K562 (cell line): ENCODE measurements around the gene PKDREJ. TPM values are rescaled to one million over a fixed set of nuclear protein-coding genes. Genes with fewer than 3 reads are reported as not detected.

Source experiments
- ELF1 ChIP-seq: fragments of 200-800 bp; sonication (Bioruptor generic); IDR thresholded peaks from 2 replicates; pipeline ENCODE4 v1.6.1; 2016; ENCODE audit warnings: missing genetic modification characterization, missing compliant biosample characterization
- HCFC1 ChIP-seq: IDR thresholded peaks from 2 replicates; pipeline ENCODE4 v1.6.1; 2012; ENCODE audit warnings: low read depth, low read length, improper control_type of control experiment
- JUND ChIP-seq, 2 experiments: IDR thresholded peaks; 2 replicates in 1 of 2; 3 replicates in 1 of 2; pipeline ENCODE4 v1.6.1; 2011; ENCODE audit warnings: borderline replicate concordance in 2 of 2, low read depth in 2 of 2, low read length in 2 of 2, improper control_type of control experiment in 1 of 2, missing biosample characterization in 1 of 2, missing genetic modification characterization in 1 of 2, missing genetic modification reagents in 1 of 2
- NFIX ChIP-seq: fragments of 250-450 bp; sonication (Bioruptor Pico); IDR thresholded peaks from 2 replicates; pipeline ENCODE4 v1.4.0; 2020; ENCODE audit warnings: low read depth, mild to moderate bottlenecking, moderate library complexity
- POLR2B ChIP-seq: fragments of 450-650 bp; IDR thresholded peaks from 2 replicates; pipeline ENCODE4 v1.6.1; 2018; ENCODE audit warnings: low read depth; ENCODE audit not compliant: partially characterized antibody
- SIX5 ChIP-seq, 2 experiments: IDR thresholded peaks; 2 replicates each; pipeline ENCODE4 v1.6.1; 2011; ENCODE audit warnings: low read length in 2 of 2, borderline replicate concordance in 1 of 2, low read depth in 1 of 2, mild to moderate bottlenecking in 1 of 2, moderate library complexity in 1 of 2; ENCODE audit not compliant: insufficient read depth in 1 of 2
- SMARCE1 ChIP-seq: fragments of 450-650 bp; IDR thresholded peaks from 2 replicates; pipeline ENCODE4 v1.7.1; 2016; ENCODE audit warnings: mild to moderate bottlenecking
- SRSF3 ChIP-seq: fragments of 200-400 bp; formaldehyde crosslinking; IDR thresholded peaks from 2 replicates; pipeline ENCODE4 v1.6.1; 2016; ENCODE audit warnings: mild to moderate bottlenecking, low read length, moderate library complexity; ENCODE audit not compliant: insufficient read depth
- TAL1 ChIP-seq: fragments of 450-650 bp; IDR thresholded peaks from 2 replicates; pipeline ENCODE4 v1.6.1; 2016; ENCODE audit warnings: mild to moderate bottlenecking
- TRIM28 ChIP-seq: fragments of 450-650 bp; IDR thresholded peaks from 2 replicates; pipeline ENCODE4 v1.6.1; 2017
- polyA plus RNA-seq, 8 experiments: library from polyadenylated mRNA; depleted of rRNA in 4 of 8; stranded (reverse) in 5 of 8; unstranded in 3 of 8; fragments of >200 nt; fragmentation: Nextera tagmentation in 2 of 8; fragmentation: Illumina TruSeq in 1 of 8; extraction: Ambion mirVana in 2 of 8; extraction: Trizol in 1 of 8; gene quantifications; 2 replicates each; pipeline versions ENCODE4 v1.2.1 to v1.2.3, GENCODE V29; 2011 to 2014; ENCODE audit warnings: inconsistent platforms in 1 of 8, missing spikeins in 1 of 8
- total RNA-seq, 7 experiments: library from RNA; depleted of rRNA in 6 of 7; stranded (reverse); fragments of >200 nt in 6 of 7; fragmentation: Illumina TruSeq in 2 of 7; extraction: Trizol in 2 of 7; gene quantifications; 2 replicates each; pipeline versions ENCODE4 v1.2.1 to v1.2.3, GENCODE V29; 2011 to 2021; ENCODE audit warnings: low replicate concordance in 1 of 7
- TF ChIP-seq, protein P1 (sequence below), 3 experiments: fragments of 200-800 bp in 1 of 3; fragments of 250-450 bp in 1 of 3; fragments of 450-650 bp in 1 of 3; sonication (Bioruptor Pico) in 1 of 3; sonication (Bioruptor generic) in 1 of 3; formaldehyde crosslinking in 1 of 3; IDR thresholded peaks; 2 replicates each; pipeline versions ENCODE4 v1.6.1 to v1.8.0; 2016 to 2022; ENCODE audit warnings: mild to moderate bottlenecking in 2 of 3, missing genetic modification characterization in 2 of 3, missing compliant biosample characterization in 1 of 3, moderate library complexity in 1 of 3
- TF ChIP-seq, protein P2 (sequence below): fragments of 450-650 bp; formaldehyde crosslinking; IDR thresholded peaks from 2 replicates; pipeline ENCODE4 v1.4.0; 2020; ENCODE audit warnings: mild to moderate bottlenecking, mixed read lengths
- TF ChIP-seq, protein P3 (sequence below): fragments of 450-650 bp; formaldehyde crosslinking; IDR thresholded peaks from 2 replicates; pipeline ENCODE4 v1.4.0; 2022; ENCODE audit warnings: missing genetic modification characterization
- TF ChIP-seq, protein P4 (sequence below): sonication (generic); formaldehyde crosslinking; IDR thresholded peaks from 2 replicates; pipeline ENCODE4 v1.9.0; 2022; ENCODE audit warnings: mild to moderate bottlenecking, missing genetic modification reagents
- TF ChIP-seq, protein P5 (sequence below): sonication (generic); formaldehyde crosslinking; IDR thresholded peaks from 2 replicates; pipeline ENCODE4 v1.5.0; 2020; ENCODE audit warnings: missing genetic modification reagents

Gene PKDREJ
- total and polyA plus RNA-seq, 9 of the 15 experiments (the other 6 are each of a cell fraction or from before 2014, with no cell fraction given) = 0.03 TPM; not detected in 8

DNA sequence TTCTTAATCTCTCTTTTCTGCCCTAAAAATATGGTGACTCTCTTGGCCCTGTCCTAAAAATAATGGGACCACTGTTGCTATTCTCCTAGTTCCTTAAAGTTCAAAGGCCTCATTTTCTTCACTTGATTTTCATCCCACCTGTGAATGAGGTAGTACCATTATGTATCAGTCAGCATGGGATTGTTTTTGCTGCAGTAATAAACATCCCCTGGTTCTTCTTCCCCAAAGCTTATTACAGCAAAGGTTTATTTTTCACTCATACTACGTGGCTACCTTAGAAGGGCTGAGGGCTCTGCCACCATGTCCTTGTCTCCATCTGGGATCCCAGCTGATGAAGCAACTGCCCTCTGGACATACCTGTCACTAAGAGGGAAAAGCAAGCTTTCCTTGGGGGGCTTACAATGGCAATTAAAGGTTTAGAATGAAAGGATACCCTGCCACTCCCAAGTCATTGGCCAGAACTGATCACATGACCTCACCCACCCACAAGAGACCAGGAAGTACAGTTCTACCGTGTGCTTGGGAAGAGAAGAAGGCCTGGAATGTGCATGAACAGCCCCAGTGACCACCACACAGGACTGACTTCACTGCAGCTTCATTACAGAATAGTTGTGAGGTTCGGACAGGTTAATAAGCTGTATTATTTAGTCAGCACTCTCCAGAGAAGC lies 12.4 kb upstream of the PKDREJ start (continued):
- TF ChIP-seq, protein P1, sequence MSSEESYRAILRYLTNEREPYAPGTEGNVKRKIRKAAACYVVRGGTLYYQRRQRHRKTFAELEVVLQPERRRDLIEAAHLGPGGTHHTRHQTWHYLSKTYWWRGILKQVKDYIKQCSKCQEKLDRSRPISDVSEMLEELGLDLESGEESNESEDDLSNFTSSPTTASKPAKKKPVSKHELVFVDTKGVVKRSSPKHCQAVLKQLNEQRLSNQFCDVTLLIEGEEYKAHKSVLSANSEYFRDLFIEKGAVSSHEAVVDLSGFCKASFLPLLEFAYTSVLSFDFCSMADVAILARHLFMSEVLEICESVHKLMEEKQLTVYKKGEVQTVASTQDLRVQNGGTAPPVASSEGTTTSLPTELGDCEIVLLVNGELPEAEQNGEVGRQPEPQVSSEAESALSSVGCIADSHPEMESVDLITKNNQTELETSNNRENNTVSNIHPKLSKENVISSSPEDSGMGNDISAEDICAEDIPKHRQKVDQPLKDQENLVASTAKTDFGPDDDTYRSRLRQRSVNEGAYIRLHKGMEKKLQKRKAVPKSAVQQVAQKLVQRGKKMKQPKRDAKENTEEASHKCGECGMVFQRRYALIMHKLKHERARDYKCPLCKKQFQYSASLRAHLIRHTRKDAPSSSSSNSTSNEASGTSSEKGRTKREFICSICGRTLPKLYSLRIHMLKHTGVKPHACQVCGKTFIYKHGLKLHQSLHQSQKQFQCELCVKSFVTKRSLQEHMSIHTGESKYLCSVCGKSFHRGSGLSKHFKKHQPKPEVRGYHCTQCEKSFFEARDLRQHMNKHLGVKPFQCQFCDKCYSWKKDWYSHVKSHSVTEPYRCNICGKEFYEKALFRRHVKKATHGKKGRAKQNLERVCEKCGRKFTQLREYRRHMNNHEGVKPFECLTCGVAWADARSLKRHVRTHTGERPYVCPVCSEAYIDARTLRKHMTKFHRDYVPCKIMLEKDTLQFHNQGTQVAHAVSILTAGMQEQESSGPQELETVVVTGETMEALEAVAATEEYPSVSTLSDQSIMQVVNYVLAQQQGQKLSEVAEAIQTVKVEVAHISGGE (CRISPR knock-in tag; IDR thresholded peaks at IDR 0.05) = no peak
- TF ChIP-seq HCFC1 = no peak
- no peak for TF ChIP-seq NFIX
- TF ChIP-seq ELF1 (tag) = no peak
- no peak for TF ChIP-seq TAL1
- TF ChIP-seq, protein P2, sequence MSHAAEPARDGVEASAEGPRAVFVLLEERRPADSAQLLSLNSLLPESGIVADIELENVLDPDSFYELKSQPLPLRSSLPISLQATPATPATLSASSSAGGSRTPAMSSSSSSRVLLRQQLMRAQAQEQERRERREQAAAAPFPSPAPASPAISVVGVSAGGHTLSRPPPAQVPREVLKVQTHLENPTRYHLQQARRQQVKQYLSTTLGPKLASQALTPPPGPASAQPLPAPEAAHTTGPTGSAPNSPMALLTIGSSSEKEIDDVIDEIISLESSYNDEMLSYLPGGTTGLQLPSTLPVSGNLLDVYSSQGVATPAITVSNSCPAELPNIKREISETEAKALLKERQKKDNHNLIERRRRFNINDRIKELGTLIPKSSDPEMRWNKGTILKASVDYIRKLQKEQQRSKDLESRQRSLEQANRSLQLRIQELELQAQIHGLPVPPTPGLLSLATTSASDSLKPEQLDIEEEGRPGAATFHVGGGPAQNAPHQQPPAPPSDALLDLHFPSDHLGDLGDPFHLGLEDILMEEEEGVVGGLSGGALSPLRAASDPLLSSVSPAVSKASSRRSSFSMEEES (CRISPR knock-in tag) = peak; percentile 75
- TF ChIP-seq JUND (IDR thresholded peaks at IDR 0.05; ENCODE audit: borderline replicate concordance, low read depth, low read length) = no peak
- no peak for TF ChIP-seq JUND (tag; IDR thresholded peaks at IDR 0.05; ENCODE audit: borderline replicate concordance, low read depth, low read length)
- 0 out of 2 replicates have a peak, but pooled peaks have one; percentile 43 for TF ChIP-seq TRIM28
- TF ChIP-seq POLR2B = no peak
- TF ChIP-seq, protein P3, sequence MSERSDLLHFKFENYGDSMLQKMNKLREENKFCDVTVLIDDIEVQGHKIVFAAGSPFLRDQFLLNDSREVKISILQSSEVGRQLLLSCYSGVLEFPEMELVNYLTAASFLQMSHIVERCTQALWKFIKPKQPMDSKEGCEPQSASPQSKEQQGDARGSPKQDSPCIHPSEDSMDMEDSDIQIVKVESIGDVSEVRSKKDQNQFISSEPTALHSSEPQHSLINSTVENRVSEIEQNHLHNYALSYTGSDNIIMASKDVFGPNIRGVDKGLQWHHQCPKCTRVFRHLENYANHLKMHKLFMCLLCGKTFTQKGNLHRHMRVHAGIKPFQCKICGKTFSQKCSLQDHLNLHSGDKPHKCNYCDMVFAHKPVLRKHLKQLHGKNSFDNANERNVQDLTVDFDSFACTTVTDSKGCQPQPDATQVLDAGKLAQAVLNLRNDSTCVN = no peak
- TF ChIP-seq SIX5 (IDR thresholded peaks at IDR 0.05; ENCODE audit: borderline replicate concordance in 1 of 2, insufficient read depth in 1 of 2, low read depth in 1 of 2, low read length in 2 of 2) = no peak
- TF ChIP-seq, protein P4, sequence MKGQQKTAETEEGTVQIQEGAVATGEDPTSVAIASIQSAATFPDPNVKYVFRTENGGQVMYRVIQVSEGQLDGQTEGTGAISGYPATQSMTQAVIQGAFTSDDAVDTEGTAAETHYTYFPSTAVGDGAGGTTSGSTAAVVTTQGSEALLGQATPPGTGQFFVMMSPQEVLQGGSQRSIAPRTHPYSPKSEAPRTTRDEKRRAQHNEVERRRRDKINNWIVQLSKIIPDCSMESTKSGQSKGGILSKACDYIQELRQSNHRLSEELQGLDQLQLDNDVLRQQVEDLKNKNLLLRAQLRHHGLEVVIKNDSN (CRISPR knock-in tag) = peak; percentile 60; the same call in 1 of the 2 replicates
- TF ChIP-seq, protein P5, sequence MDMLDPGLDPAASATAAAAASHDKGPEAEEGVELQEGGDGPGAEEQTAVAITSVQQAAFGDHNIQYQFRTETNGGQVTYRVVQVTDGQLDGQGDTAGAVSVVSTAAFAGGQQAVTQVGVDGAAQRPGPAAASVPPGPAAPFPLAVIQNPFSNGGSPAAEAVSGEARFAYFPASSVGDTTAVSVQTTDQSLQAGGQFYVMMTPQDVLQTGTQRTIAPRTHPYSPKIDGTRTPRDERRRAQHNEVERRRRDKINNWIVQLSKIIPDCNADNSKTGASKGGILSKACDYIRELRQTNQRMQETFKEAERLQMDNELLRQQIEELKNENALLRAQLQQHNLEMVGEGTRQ (CRISPR knock-in tag) = peak; percentile 52
- TF ChIP-seq SMARCE1 = no peak
- TF ChIP-seq SRSF3 = no peak
